Stomach (tissue), 9 donors: ENCODE measurements around the gene C19orf81. TPM values are rescaled to one million over a fixed set of nuclear protein-coding genes. Genes with fewer than 3 reads are reported as not detected.

Experiments
- DNase-seq, 2 donors: peaks; one replicate each; pipeline versions ENCODE4 v3.0.0 to v3.0.0-alpha.2; 2013 to 2019
- H3K27ac ChIP-seq, 5 donors: fragments of 200-600 bp in 4 of 5; sonication (generic) in 4 of 5; one replicate each; pipeline ENCODE4 v1.5.1; 2013 to 2019; ENCODE audit warnings: mild to moderate bottlenecking in 1 of 5, moderate library complexity in 1 of 5
- H3K27me3 ChIP-seq, 3 donors: fragments of 200-600 bp; sonication (generic); one replicate each; pipeline ENCODE4 v1.5.1; 2017 to 2019; ENCODE audit warnings: mixed run types in 1 of 3
- H3K36me3 ChIP-seq, 4 donors: fragments of 200-600 bp; sonication (generic); 1 replicate in 3 of 4; 2 replicates in 1 of 4; pipeline ENCODE4 v1.5.1; 2016 to 2019
- H3K4me1 ChIP-seq, 4 donors: fragments of 200-600 bp; sonication (generic); one replicate each; pipeline ENCODE4 v1.5.1; 2016 to 2019
- H3K4me3 ChIP-seq, 4 donors: fragments of 200-600 bp; sonication (generic) in 3 of 4; one replicate each; pipeline ENCODE4 v1.5.1; 2016 to 2019; ENCODE audit warnings: mild to moderate bottlenecking in 1 of 4
- H3K9me3 ChIP-seq, 4 donors: fragments of 200-600 bp; sonication (generic); one replicate each; pipeline ENCODE4 v1.5.1; 2016 to 2019
- CTCF ChIP-seq, 7 experiments: fragments of 450-650 bp in 4 of 7; fragments of 200-600 bp in 3 of 7; sonication (generic) in 3 of 7; IDR thresholded peaks; one replicate each; pipeline ENCODE4 v1.5.1; 2016 to 2019; ENCODE audit warnings: antibody characterized with exemption in 7 of 7, control low read depth in 2 of 7, mild to moderate bottlenecking in 1 of 7
- EP300 ChIP-seq: sonication (generic); formaldehyde crosslinking; IDR thresholded peaks from one replicate; pipeline ENCODE4 v1.6.1; 2017; ENCODE audit warnings: antibody characterized with exemption
- POLR2A ChIP-seq, 4 donors: fragments of 450-650 bp; IDR thresholded peaks; one replicate each; pipeline ENCODE4 v1.6.1; 2016; ENCODE audit warnings: antibody characterized with exemption in 4 of 4, control low read depth in 2 of 4, mild to moderate bottlenecking in 1 of 4, moderate library complexity in 1 of 4
- POLR2AphosphoS5 ChIP-seq, 3 donors: sonication (generic); formaldehyde crosslinking; IDR thresholded peaks; one replicate each; pipeline ENCODE4 v1.6.1; 2016; ENCODE audit warnings: antibody characterized with exemption in 3 of 3
- WGBS, 5 donors: extraction: QIAGEN DNeasy Blood & Tissue Kit in 3 of 5; methylation state at CpG; one replicate each; pipeline versions ENCODE4 v1.1.5 to v1.1.7; 2013 to 2018; 5-methylcytosine and 5-hydroxymethylcytosine counted together
- intact Hi-C: fragments of 100-400 bp; cut with DNase I; formaldehyde crosslinking; loops from one replicate; pipeline ENCODE4 v1.15.1; 2023; ENCODE audit warnings: low total_unique reads
- polyA plus RNA-seq, 3 donors: library from polyadenylated mRNA; stranded (reverse); fragments of 200-250 nt; gene quantifications; one replicate each; pipeline ENCODE4 v1.2.3, GENCODE V29; 2013
- total RNA-seq, 5 donors: library from RNA; depleted of rRNA; stranded (reverse); fragments of >200 nt; gene quantifications; one replicate each; pipeline versions ENCODE4 v1.1.0 to v1.2.3, GENCODE V29; 2014 to 2016
- donor health status: healthy with polysubstance abuse.
- donor health status: Bipolar disorder and iron deficiency.
- donor health status: healthy.

The C19orf81 gene
- total and polyA plus RNA-seq, 8 donors, result 2.3 TPM; not detected in 7

- WGBS, 5 donors, result 15 to 30% (median 17%) methylated on average over 7 to 47 of the region's 47 CpGs
- peaks cover 9 to 27% (median 16%) of the 10 kb centered on the region in 4 donors for H3K4me1 ChIP-seq
These were observed 17.3 kb downstream of the C19orf81 start for GRCh38 chr19:50666346-50667176.

GRCh38 chr19:50667177-50667758 lies 18.0 kb downstream of the C19orf81 start:
- H3K4me3 ChIP-seq, result peak overlapping the region in 1 of 4 donors; percentile 19
- H3K27me3 ChIP-seq, result peaks cover 37 to 95% (median 66%) of the 10 kb centered on the region in 3 donors
- peaks cover 9 to 27% (median 16%) of the 10 kb centered on the region in 4 donors for H3K4me1 ChIP-seq
- no peak overlapping the region for H3K27ac ChIP-seq
- WGBS, 5 donors, result 5 to 14% (median 6%) methylated on average over 21 to 56 of the region's 56 CpGs
- H3K9me3 ChIP-seq, result no peaks in the 10 kb centered on the region
- no peak for DNase-seq
- intact Hi-C loops, result no loop called here
- TF ChIP-seq POLR2AphosphoS5 (IDR thresholded peaks at IDR 0.05) (no peak), EP300 (no peak), POLR2A (IDR thresholded peaks at IDR 0.05) (no peak), CTCF (IDR thresholded peaks at IDR 0.05) (no peak)
- H3K36me3 ChIP-seq, result no peaks in the 10 kb centered on the region

More at GRCh38 chr19:50666346-50667176, 17.3 kb downstream of the C19orf81 start:
- TF ChIP-seq CTCF (IDR thresholded peaks at IDR 0.05) (no peak), EP300 (no peak), POLR2AphosphoS5 (IDR thresholded peaks at IDR 0.05) (no peak), POLR2A (IDR thresholded peaks at IDR 0.05) (no peak)
- no peak overlapping the region for H3K4me3 ChIP-seq
- no peak for DNase-seq
- peaks cover 37 to 95% (median 66%) of the 10 kb centered on the region in 3 donors for H3K27me3 ChIP-seq
- no peak overlapping the region for H3K27ac ChIP-seq
- intact Hi-C loops, result no loop called here
- no peaks in the 10 kb centered on the region for H3K9me3 ChIP-seq
- no peaks in the 10 kb centered on the region for H3K36me3 ChIP-seq

- intact Hi-C loops, result no loop called here
- H3K9me3 ChIP-seq, result no peaks in the 10 kb centered on the region
- TF ChIP-seq EP300, result no peak
- no peak for TF ChIP-seq CTCF (IDR thresholded peaks at IDR 0.05)
- TF ChIP-seq POLR2AphosphoS5 (IDR thresholded peaks at IDR 0.05), result no peak
- TF ChIP-seq POLR2A (IDR thresholded peaks at IDR 0.05), result no peak
- 0 to 5% (median 3%) methylated on average over 4 to 58 of the region's 58 CpGs; no CpG with 5 or more reads in 1 of the 5 donors for WGBS, 5 donors
- H3K36me3 ChIP-seq, result no peaks in the 10 kb centered on the region
- no peak overlapping the region for H3K27ac ChIP-seq
- peak overlapping the region in 1 of 4 donors; percentile 19 for H3K4me3 ChIP-seq
- H3K4me1 ChIP-seq, result peaks cover 9 to 27% (median 16%) of the 10 kb centered on the region in 4 donors
- no peak for DNase-seq
- peaks cover 37 to 95% (median 69%) of the 10 kb centered on the region in 3 donors for H3K27me3 ChIP-seq
These were observed 18.6 kb downstream of the C19orf81 start for GRCh38 chr19:50667759-50668231.

- peaks cover 37 to 95% (median 69%) of the 10 kb centered on the region in 3 donors for H3K27me3 ChIP-seq
- intact Hi-C loops, result no loop called here
- DNase-seq, result no peak
- H3K36me3 ChIP-seq, result no peaks in the 10 kb centered on the region
- no peak overlapping the region for H3K4me3 ChIP-seq
- H3K4me1 ChIP-seq, result peaks cover 9 to 27% (median 16%) of the 10 kb centered on the region in 4 donors
- H3K27ac ChIP-seq, result no peak overlapping the region
- TF ChIP-seq EP300, result no peak
- TF ChIP-seq POLR2AphosphoS5 (IDR thresholded peaks at IDR 0.05), result no peak
- no peak for TF ChIP-seq POLR2A (IDR thresholded peaks at IDR 0.05)
- TF ChIP-seq CTCF (IDR thresholded peaks at IDR 0.05), result no peak
- 1 to 9% (median 4%) methylated on average over 25 to 49 of the region's 49 CpGs for WGBS, 5 donors
- H3K9me3 ChIP-seq, result no peaks in the 10 kb centered on the region
These were observed 19.2 kb downstream of the C19orf81 start for GRCh38 chr19:50668416-50668815.
